ENCODE measurements around the gene SIK2.
A peak's percentile ranks its signal among the peaks of the same experiment; 100 is the strongest.

DNA sequence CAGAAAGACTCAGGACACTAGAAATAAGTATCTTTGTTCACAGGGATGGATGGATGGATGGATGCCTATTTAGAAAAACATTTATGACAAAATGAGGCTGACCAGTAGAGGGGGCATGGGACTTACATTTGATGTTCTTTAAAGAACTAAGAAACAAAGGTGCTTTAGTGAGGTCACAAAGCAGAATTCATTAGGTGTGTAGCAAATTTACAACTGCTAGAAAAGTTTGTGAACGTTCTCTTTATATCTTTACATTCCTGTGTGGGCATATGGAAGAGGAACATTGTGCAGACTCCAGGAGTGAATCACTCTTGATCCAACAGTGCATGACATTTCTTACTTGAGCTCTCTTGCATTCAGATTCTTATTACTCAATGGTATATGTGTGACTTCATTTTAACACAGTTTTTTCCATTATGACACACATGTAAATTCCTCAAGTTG lies 15.8 kb upstream of the SIK2 start:
- no peak for TF ChIP-seq POLR2A (IDR thresholded peaks at IDR 0.05)
- TF ChIP-seq, protein P1, sequence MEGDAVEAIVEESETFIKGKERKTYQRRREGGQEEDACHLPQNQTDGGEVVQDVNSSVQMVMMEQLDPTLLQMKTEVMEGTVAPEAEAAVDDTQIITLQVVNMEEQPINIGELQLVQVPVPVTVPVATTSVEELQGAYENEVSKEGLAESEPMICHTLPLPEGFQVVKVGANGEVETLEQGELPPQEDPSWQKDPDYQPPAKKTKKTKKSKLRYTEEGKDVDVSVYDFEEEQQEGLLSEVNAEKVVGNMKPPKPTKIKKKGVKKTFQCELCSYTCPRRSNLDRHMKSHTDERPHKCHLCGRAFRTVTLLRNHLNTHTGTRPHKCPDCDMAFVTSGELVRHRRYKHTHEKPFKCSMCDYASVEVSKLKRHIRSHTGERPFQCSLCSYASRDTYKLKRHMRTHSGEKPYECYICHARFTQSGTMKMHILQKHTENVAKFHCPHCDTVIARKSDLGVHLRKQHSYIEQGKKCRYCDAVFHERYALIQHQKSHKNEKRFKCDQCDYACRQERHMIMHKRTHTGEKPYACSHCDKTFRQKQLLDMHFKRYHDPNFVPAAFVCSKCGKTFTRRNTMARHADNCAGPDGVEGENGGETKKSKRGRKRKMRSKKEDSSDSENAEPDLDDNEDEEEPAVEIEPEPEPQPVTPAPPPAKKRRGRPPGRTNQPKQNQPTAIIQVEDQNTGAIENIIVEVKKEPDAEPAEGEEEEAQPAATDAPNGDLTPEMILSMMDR (IDR thresholded peaks at IDR 0.05) = peak; percentile 10 to 65 (median 52)

All from thyroid gland (tissue), 4 donors.